NCI-H345 treated with DMSO at 0.1 percent for 48 hours (cell line): ENCODE results near the gene UBA7.
"Not testable (repeated sequence)": the region's sequence is repeated elsewhere in the genome, so short reads cannot be mapped to it uniquely, and the experiment has no call there.

Experiments
- DNase-seq: peaks from one replicate; lab custom pipeline; 2025; ENCODE audit not compliant: unreplicated experiment; lab: John Stamatoyannopoulos, UW

UBA7 gene

GRCh38 chr3:49813497-49814174 is at the start of gene UBA7:
TSS of gene UBA7 (minus strand) at chr3:49813953. CDS start at chr3:49813787, 166 bp downstream.
- DNase-seq: no peak

GRCh38 chr3:49859576-49860305 is 46.0 kb upstream of the UBA7 start:
- no peak for DNase-seq

- DNase-seq: peak; percentile 84
Observed at GRCh38 chr3:49856181-49857005, 42.6 kb upstream of the UBA7 start, which contains the start of gene TRAIP. TSS of gene TRAIP (minus strand) at chr3:49856564. CDS start at chr3:49856453, 111 bp downstream.

GRCh38 chr3:49855662-49856061 is 41.9 kb upstream of the UBA7 start:
- no peak for DNase-seq

- DNase-seq: no peak
Observed at GRCh38 chr3:49845694-49846093, 31.9 kb upstream of the UBA7 start.

- DNase-seq: no peak
Observed at GRCh38 chr3:49844464-49845183, 30.9 kb upstream of the UBA7 start.

- no peak for DNase-seq
Observed at GRCh38 chr3:49842843-49843517, 29.2 kb upstream of the UBA7 start.

- DNase-seq: no peak
Observed at GRCh38 chr3:49841806-49842205, 28.1 kb upstream of the UBA7 start.

GRCh38 chr3:49841126-49841696 is 27.5 kb upstream of the UBA7 start:
- DNase-seq: no peak

GRCh38 chr3:49840388-49840787 is 26.6 kb upstream of the UBA7 start:
- DNase-seq: no peak

- peak; percentile 42 for DNase-seq
Observed at GRCh38 chr3:49839193-49839809, 25.5 kb upstream of the UBA7 start.

GRCh38 chr3:49831341-49831740 is 17.6 kb upstream of the UBA7 start:
- DNase-seq: no peak

GRCh38 chr3:49826016-49826415 is 12.3 kb upstream of the UBA7 start:
- no peak for DNase-seq

GRCh38 chr3:49823131-49823530 is 9.4 kb upstream of the UBA7 start:
- DNase-seq: not testable (repeated sequence)

- DNase-seq: no peak
Observed at GRCh38 chr3:49812916-49813496, 747 bp downstream of the UBA7 start.

GRCh38 chr3:49807431-49808114 is 6.2 kb downstream of the UBA7 start:
- DNase-seq: no peak

- no peak for DNase-seq
Observed at GRCh38 chr3:49806850-49807249, 6.9 kb downstream of the UBA7 start.

GRCh38 chr3:49805897-49806701 is 7.7 kb downstream of the UBA7 start:
- no peak for DNase-seq
